Tibial nerve (tissue), 4 donors: ENCODE results near the gene CC2D2A. TPM values are rescaled to one million over a fixed set of nuclear protein-coding genes. Genes with fewer than 3 reads are reported as not detected.

ENCODE experiments used
- DNase-seq, 2 donors: peaks; one replicate each; pipeline ENCODE4 v3.0.0-alpha.2; 2019; ENCODE audit warnings: low spot score in 2 of 2
- H3K27ac ChIP-seq, 4 donors: fragments of 200-600 bp; sonication (generic) in 3 of 4; one replicate each; pipeline ENCODE4 v1.5.1; 2017 to 2019; ENCODE audit warnings: mild to moderate bottlenecking in 1 of 4
- H3K27me3 ChIP-seq, 2 donors: fragments of 200-600 bp; sonication (generic) in 1 of 2; one replicate each; pipeline versions ENCODE4 v1.5.1 to v1.6.0; 2017 to 2019
- H3K36me3 ChIP-seq, 3 donors: fragments of 200-600 bp; sonication (generic); one replicate each; pipeline ENCODE4 v1.5.1; 2018 to 2019
- H3K4me1 ChIP-seq, 4 donors: fragments of 200-600 bp; sonication (generic) in 3 of 4; one replicate each; pipeline ENCODE4 v1.5.1; 2017 to 2019
- H3K4me3 ChIP-seq, 4 donors: fragments of 200-600 bp; sonication (generic) in 3 of 4; one replicate each; pipeline ENCODE4 v1.5.1; 2017 to 2019; ENCODE audit warnings: mild to moderate bottlenecking in 1 of 4, moderate library complexity in 1 of 4
- H3K9me3 ChIP-seq, 4 donors: fragments of 200-600 bp; sonication (generic) in 3 of 4; one replicate each; pipeline ENCODE4 v1.5.1; 2017 to 2019
- CTCF ChIP-seq, 5 experiments: fragments of 200-600 bp in 3 of 5; fragments of 450-650 bp in 2 of 5; sonication (generic) in 3 of 5; IDR thresholded peaks; one replicate each; pipeline ENCODE4 v1.5.1; 2016 to 2019; ENCODE audit warnings: antibody characterized with exemption in 5 of 5, mild to moderate bottlenecking in 3 of 5, moderate library complexity in 2 of 5
- EP300 ChIP-seq, 2 donors: sonication (generic); formaldehyde crosslinking; IDR thresholded peaks; one replicate each; pipeline ENCODE4 v1.6.1; 2017; ENCODE audit warnings: antibody characterized with exemption in 2 of 2, mild to moderate bottlenecking in 1 of 2
- POLR2A ChIP-seq, 2 donors: fragments of 450-650 bp; IDR thresholded peaks; one replicate each; pipeline ENCODE4 v1.6.1; 2017; ENCODE audit warnings: antibody characterized with exemption in 2 of 2, mild to moderate bottlenecking in 2 of 2, moderate library complexity in 2 of 2
- WGBS, 2 donors: methylation state at CpG; one replicate each; pipeline ENCODE4 v1.1.5; 2018; 5-methylcytosine and 5-hydroxymethylcytosine counted together
- total RNA-seq, 4 donors: library from RNA; depleted of rRNA; stranded (reverse); fragments of >200 nt; gene quantifications; one replicate each; pipeline ENCODE4 v1.1.0, GENCODE V29; 2016

CC2D2A gene
- total RNA-seq, 4 donors from 2014 or later = 29.5 to 47.9 (median 38.4) TPM

DNA sequence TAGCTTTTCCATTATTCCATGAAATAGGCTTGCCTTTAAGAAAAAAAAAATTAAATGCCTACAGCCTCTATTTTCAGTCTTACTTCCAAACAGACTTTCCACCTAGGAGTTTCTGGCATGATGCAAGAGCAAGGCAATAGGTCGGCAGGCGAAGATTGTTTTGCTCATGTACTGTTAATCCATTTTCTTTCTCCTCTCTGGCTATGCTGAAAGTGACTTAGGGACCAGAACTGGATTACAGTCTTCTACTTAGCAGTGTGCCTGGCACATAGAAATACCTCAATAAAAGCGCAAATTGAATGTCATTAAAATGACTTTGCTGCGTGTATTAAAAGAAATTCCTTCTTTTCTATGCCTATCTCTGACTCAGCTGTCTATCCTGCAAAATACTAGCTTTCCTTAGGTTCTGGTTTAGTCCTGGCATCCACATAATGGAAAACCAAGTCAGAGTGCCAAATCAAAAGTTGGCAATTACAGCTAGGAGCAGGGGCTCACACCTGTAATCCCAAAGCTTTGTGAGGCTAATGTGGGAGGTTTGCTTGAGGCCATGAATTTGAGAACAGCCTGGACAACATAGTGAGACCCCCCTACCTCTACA is 51.9 kb downstream of the CC2D2A start:
- no peaks in the 10 kb centered on the region for H3K9me3 ChIP-seq
- H3K36me3 ChIP-seq = peaks cover 0 to 83% (median 0%) of the 10 kb centered on the region in 3 donors
- TF ChIP-seq CTCF (IDR thresholded peaks at IDR 0.05) (no peak), EP300 (IDR thresholded peaks at IDR 0.05) (no peak), POLR2A (IDR thresholded peaks at IDR 0.05) (no peak)
- no peak for DNase-seq
- H3K27me3 ChIP-seq = no peaks in the 10 kb centered on the region
- no peak overlapping the region for H3K4me3 ChIP-seq
- 86 to 87% methylated on average over 4 of the region's 4 CpGs for WGBS, 2 donors
- no peak overlapping the region for H3K27ac ChIP-seq
- H3K4me1 ChIP-seq = no peaks in the 10 kb centered on the region

- peaks cover 0 to 73% (median 0%) of the 10 kb centered on the region in 3 donors for H3K36me3 ChIP-seq
- no peak overlapping the region for H3K4me3 ChIP-seq
Observed at GRCh38 chr4:15525080-15525479, 55.4 kb downstream of the CC2D2A start.

GRCh38 chr4:15526924-15527592 is 57.4 kb downstream of the CC2D2A start:
- WGBS, 2 donors = 61 to 70% methylated on average over 4 of the region's 4 CpGs
- peaks cover 0 to 72% (median 0%) of the 10 kb centered on the region in 3 donors for H3K36me3 ChIP-seq
- H3K27me3 ChIP-seq = no peaks in the 10 kb centered on the region
- no peaks in the 10 kb centered on the region for H3K4me1 ChIP-seq
- no peak for DNase-seq
- no peak overlapping the region for H3K4me3 ChIP-seq
- H3K27ac ChIP-seq = no peak overlapping the region
- no peaks in the 10 kb centered on the region for H3K9me3 ChIP-seq
- no peak for TF ChIP-seq EP300 (IDR thresholded peaks at IDR 0.05)
- TF ChIP-seq POLR2A (IDR thresholded peaks at IDR 0.05) = no peak
- TF ChIP-seq CTCF (IDR thresholded peaks at IDR 0.05) = no peak

More at GRCh38 chr4:15525080-15525479, 55.4 kb downstream of the CC2D2A start:
- Histone ChIP-seq H3K9me3 (no peaks in the 10 kb centered on the region), H3K27ac (no peak overlapping the region), H3K4me1 (no peaks in the 10 kb centered on the region), H3K27me3 (no peaks in the 10 kb centered on the region)
- no peak for DNase-seq
- no peak for TF ChIP-seq CTCF (IDR thresholded peaks at IDR 0.05)
- no peak for TF ChIP-seq EP300 (IDR thresholded peaks at IDR 0.05)
- TF ChIP-seq POLR2A (IDR thresholded peaks at IDR 0.05) = no peak
- WGBS, 2 donors = 87 to 93% methylated on average over 2 of the region's 2 CpGs

GRCh38 chr4:15531792-15532191 is 62.1 kb downstream of the CC2D2A start:
- no peak overlapping the region for H3K27ac ChIP-seq
- no peak overlapping the region for H3K4me3 ChIP-seq
- peaks cover 0 to 52% (median 0%) of the 10 kb centered on the region in 3 donors for H3K36me3 ChIP-seq
- no peaks in the 10 kb centered on the region for H3K27me3 ChIP-seq
- no peak for TF ChIP-seq CTCF (IDR thresholded peaks at IDR 0.05)
- no peak for TF ChIP-seq EP300 (IDR thresholded peaks at IDR 0.05)
- TF ChIP-seq POLR2A (IDR thresholded peaks at IDR 0.05) = no peak
- 94 to 100% methylated on average over 3 of the region's 3 CpGs for WGBS, 2 donors
- no peak for DNase-seq
- peaks cover 0 to 6% (median 0%) of the 10 kb centered on the region in 4 donors for H3K4me1 ChIP-seq
- H3K9me3 ChIP-seq = no peaks in the 10 kb centered on the region

DNA sequence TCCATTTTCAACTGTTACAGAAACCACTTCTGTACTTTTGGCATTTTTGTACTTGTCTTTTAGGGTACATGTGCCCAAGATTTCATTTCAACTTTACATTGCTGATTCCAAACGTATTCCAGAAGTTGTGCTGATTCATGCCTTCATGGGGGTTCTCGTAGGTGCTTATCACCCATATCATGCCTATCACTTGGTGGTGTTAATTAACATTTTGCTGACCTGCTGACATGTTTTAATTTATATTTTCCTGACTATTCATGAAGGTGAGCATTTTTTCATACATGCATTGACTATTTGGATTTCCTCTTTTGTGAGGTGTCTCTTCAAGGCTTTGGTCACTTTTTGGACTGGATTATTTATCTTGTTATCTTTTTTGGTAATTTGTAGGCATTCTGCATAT is 64.1 kb downstream of the CC2D2A start:
- TF ChIP-seq EP300 (IDR thresholded peaks at IDR 0.05) = no peak
- TF ChIP-seq CTCF (IDR thresholded peaks at IDR 0.05) = no peak
- no peak for TF ChIP-seq POLR2A (IDR thresholded peaks at IDR 0.05)
- Histone ChIP-seq H3K27me3 (no peaks in the 10 kb centered on the region), H3K36me3 (peaks cover 0 to 55% (median 0%) of the 10 kb centered on the region in 3 donors), H3K27ac (no peak overlapping the region), H3K4me3 (no peak overlapping the region), H3K4me1 (peaks cover 0 to 6% (median 0%) of the 10 kb centered on the region in 4 donors), H3K9me3 (no peaks in the 10 kb centered on the region)
- WGBS, 2 donors = 86 to 91% methylated on average over 2 of the region's 2 CpGs
- DNase-seq = no peak
